GM12872 (cell line): ENCODE data around the gene APBB2.

Experiments used
- CTCF ChIP-seq: IDR thresholded peaks from 3 replicates; pipeline ENCODE4 v1.5.1; 2011; ENCODE audit warnings: low read depth, mild to moderate bottlenecking, low read length, moderate library complexity; ENCODE audit not compliant: insufficient read depth

The APBB2 gene

GRCh38 chr4:40888933-40889332, 325.4 kb downstream of the APBB2 start:
- no peak for TF ChIP-seq CTCF

- no peak for TF ChIP-seq CTCF
Measured at GRCh38 chr4:40887764-40888131, 326.6 kb downstream of the APBB2 start.

GRCh38 chr4:40886931-40887763, 327.2 kb downstream of the APBB2 start:
- TF ChIP-seq CTCF: no peak

GRCh38 chr4:40881851-40882250, 332.5 kb downstream of the APBB2 start:
- no peak for TF ChIP-seq CTCF

- no peak for TF ChIP-seq CTCF
Measured at GRCh38 chr4:40881096-40881495, 333.2 kb downstream of the APBB2 start.

GRCh38 chr4:40878548-40879055, 335.7 kb downstream of the APBB2 start:
- TF ChIP-seq CTCF: no peak

GRCh38 chr4:40877081-40877480, 337.3 kb downstream of the APBB2 start:
- no peak for TF ChIP-seq CTCF
